ENCODE results near the gene TFIP11.

TFIP11 gene

DNA sequence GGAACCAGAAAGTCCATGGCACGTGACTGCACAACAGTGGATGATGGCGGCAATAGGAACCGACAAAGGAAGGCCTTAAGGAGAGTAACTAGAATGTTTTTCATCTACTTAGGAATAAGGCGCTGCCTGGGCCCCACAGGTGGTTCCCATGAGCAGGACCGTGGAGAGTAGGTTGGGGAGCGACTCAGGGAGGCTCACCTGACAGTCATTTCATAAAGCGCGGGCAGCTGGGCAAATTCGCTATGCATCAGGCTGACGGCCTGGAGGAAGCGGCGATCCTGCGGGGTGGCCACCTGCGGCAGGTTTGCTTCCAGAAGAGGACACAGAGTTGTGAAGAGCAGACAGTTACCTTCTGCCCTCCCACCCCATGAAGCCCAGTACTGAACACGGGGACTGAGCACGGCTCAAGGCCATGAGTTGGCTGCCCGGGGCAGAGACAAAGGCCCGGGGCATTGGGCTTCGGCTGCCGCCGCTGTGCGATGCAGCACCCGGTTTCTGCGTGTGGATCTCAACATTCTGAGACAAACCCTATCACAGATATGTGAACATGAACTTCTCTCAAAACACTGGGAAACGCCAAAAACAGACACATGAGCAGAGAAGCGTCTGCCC, 54.5 kb downstream of the TFIP11 start:
- H3K9me2 ChIP-seq (replicated peaks; ENCODE audit: low read depth, low read length), result no peaks in the 10 kb centered on the region
- H3K4me2 ChIP-seq (ENCODE audit: low read depth, low read length, poor library complexity, severe bottlenecking), result no peak overlapping the region
- H3K4me1 ChIP-seq (ENCODE audit: insufficient read depth, low read length, poor library complexity, severe bottlenecking), result no peaks in the 10 kb centered on the region
- H3F3A ChIP-seq (ENCODE audit: low read depth), result no peaks in the 10 kb centered on the region
- H3K36me3 ChIP-seq (ENCODE audit: insufficient read depth, low read length), result peaks cover 58% of the 10 kb centered on the region; the same call in 1 of the 2 replicates
- no peak overlapping the region for H3K4me3 ChIP-seq (ENCODE audit: low read length, poor library complexity, severe bottlenecking)
- H3K9me3 ChIP-seq (ENCODE audit: insufficient read depth, low read depth, low read length), result no peaks in the 10 kb centered on the region
- no peak overlapping the region for H2AFZ ChIP-seq (ENCODE audit: low read length)
- no peaks in the 10 kb centered on the region for H3K27me3 ChIP-seq (ENCODE audit: insufficient read depth, low read length, poor library complexity, severe bottlenecking)
- H3K79me2 ChIP-seq (ENCODE audit: insufficient read depth, low read length), result peaks cover 20% of the 10 kb centered on the region
- H3K9ac ChIP-seq (ENCODE audit: low read depth, low read length, poor library complexity, severe bottlenecking), result no peak overlapping the region
- peaks cover 13% of the 10 kb centered on the region for H4K20me1 ChIP-seq (ENCODE audit: insufficient read depth, low read length, poor library complexity, severe bottlenecking)
- TF ChIP-seq EZH2phosphoT487 (IDR thresholded peaks at IDR 0.05; ENCODE audit: borderline replicate concordance), result no peak
- TF ChIP-seq, protein P1, sequence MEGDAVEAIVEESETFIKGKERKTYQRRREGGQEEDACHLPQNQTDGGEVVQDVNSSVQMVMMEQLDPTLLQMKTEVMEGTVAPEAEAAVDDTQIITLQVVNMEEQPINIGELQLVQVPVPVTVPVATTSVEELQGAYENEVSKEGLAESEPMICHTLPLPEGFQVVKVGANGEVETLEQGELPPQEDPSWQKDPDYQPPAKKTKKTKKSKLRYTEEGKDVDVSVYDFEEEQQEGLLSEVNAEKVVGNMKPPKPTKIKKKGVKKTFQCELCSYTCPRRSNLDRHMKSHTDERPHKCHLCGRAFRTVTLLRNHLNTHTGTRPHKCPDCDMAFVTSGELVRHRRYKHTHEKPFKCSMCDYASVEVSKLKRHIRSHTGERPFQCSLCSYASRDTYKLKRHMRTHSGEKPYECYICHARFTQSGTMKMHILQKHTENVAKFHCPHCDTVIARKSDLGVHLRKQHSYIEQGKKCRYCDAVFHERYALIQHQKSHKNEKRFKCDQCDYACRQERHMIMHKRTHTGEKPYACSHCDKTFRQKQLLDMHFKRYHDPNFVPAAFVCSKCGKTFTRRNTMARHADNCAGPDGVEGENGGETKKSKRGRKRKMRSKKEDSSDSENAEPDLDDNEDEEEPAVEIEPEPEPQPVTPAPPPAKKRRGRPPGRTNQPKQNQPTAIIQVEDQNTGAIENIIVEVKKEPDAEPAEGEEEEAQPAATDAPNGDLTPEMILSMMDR (conservative IDR thresholded peaks at IDR 0.05; ENCODE audit: low read length), result no peak

DNA sequence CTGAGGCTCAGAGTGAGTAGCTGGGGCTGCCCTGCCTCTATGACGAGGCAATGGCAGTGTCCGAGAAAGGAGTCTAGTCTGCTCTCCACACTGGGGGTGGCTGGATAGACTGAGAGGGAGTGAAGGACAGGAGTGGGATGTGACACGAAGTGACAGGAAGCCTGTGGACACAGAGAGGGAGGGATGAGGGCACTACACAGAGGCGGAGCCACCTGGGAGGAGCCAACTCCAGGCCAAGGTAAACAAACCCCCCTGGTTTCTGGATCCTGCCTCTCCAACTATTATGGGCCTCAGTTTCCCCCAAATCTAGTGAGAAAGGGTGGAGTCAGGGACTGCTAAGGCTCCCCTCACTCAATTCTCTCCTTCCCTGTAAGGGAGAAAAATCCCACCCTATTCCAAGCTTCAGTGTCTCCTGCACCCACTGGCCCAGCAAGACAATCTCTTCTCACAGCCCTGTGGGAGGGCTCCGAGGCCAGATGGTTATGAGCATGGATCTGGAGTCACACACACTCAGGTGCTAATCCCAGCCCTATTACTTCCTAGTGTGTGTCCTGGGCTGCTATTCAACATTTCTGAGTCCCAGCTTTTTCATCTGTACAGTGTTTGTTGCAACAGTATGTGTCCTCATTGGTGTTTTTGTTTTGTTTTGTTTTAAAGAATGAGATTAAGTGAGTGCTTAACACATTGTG, 58.3 kb downstream of the TFIP11 start:
- peaks cover 73% of the 10 kb centered on the region; the same call in 1 of the 2 replicates for H3K36me3 ChIP-seq (ENCODE audit: insufficient read depth, low read length)
- H3K9me3 ChIP-seq (ENCODE audit: insufficient read depth, low read depth, low read length), result no peaks in the 10 kb centered on the region
- H3K79me2 ChIP-seq (ENCODE audit: insufficient read depth, low read length), result peaks cover 2% of the 10 kb centered on the region; the same call in 1 of the 2 replicates
- H3K4me2 ChIP-seq (ENCODE audit: low read depth, low read length, poor library complexity, severe bottlenecking), result no peak overlapping the region
- H2AFZ ChIP-seq (ENCODE audit: low read length), result no peak overlapping the region
- H3K27me3 ChIP-seq (ENCODE audit: insufficient read depth, low read length, poor library complexity, severe bottlenecking), result no peaks in the 10 kb centered on the region
- H3K9me2 ChIP-seq (replicated peaks; ENCODE audit: low read depth, low read length), result no peaks in the 10 kb centered on the region
- no peak overlapping the region for H3K9ac ChIP-seq (ENCODE audit: low read depth, low read length, poor library complexity, severe bottlenecking)
- no peak overlapping the region for H3K4me3 ChIP-seq (ENCODE audit: low read length, poor library complexity, severe bottlenecking)
- no peaks in the 10 kb centered on the region for H3F3A ChIP-seq (ENCODE audit: low read depth)
- no peaks in the 10 kb centered on the region for H4K20me1 ChIP-seq (ENCODE audit: insufficient read depth, low read length, poor library complexity, severe bottlenecking)
- TF ChIP-seq, protein P1 (conservative IDR thresholded peaks at IDR 0.05; ENCODE audit: low read length), result no peak
- no peak for TF ChIP-seq EZH2phosphoT487 (IDR thresholded peaks at IDR 0.05; ENCODE audit: borderline replicate concordance)
- H3K4me1 ChIP-seq (ENCODE audit: insufficient read depth, low read length, poor library complexity, severe bottlenecking), result no peaks in the 10 kb centered on the region

DNA sequence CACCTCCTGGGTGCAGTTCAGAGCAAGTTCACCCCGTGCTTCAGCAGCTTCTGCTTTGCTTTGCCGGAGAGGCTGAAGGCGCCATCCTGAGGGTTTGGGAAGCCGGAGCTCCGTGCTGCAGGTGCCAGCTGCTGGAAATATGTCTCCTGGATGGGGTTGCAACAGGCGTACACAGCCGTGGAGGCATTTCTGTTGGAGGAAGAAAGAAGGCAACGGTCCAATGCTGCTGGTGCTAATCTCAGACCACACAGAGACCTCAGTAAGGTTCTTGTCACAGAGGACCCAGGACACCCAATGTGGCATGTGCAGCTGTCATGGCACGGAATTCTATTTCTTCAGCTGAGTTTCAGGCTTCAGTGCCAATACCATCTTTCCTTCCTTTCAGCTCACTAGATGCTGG, 59.1 kb downstream of the TFIP11 start:
- no peaks in the 10 kb centered on the region for H3F3A ChIP-seq (ENCODE audit: low read depth)
- H3K9ac ChIP-seq (ENCODE audit: low read depth, low read length, poor library complexity, severe bottlenecking), result no peak overlapping the region
- H3K79me2 ChIP-seq (ENCODE audit: insufficient read depth, low read length), result no peaks in the 10 kb centered on the region
- peaks cover 67% of the 10 kb centered on the region; the same call in 1 of the 2 replicates for H3K36me3 ChIP-seq (ENCODE audit: insufficient read depth, low read length)
- H3K9me2 ChIP-seq (replicated peaks; ENCODE audit: low read depth, low read length), result no peaks in the 10 kb centered on the region
- H2AFZ ChIP-seq (ENCODE audit: low read length), result no peak overlapping the region
- no peaks in the 10 kb centered on the region for H4K20me1 ChIP-seq (ENCODE audit: insufficient read depth, low read length, poor library complexity, severe bottlenecking)
- H3K4me2 ChIP-seq (ENCODE audit: low read depth, low read length, poor library complexity, severe bottlenecking), result no peak overlapping the region
- no peak overlapping the region for H3K4me3 ChIP-seq (ENCODE audit: low read length, poor library complexity, severe bottlenecking)
- no peaks in the 10 kb centered on the region for H3K9me3 ChIP-seq (ENCODE audit: insufficient read depth, low read depth, low read length)
- TF ChIP-seq EZH2phosphoT487 (IDR thresholded peaks at IDR 0.05; ENCODE audit: borderline replicate concordance), result no peak
- TF ChIP-seq, protein P1 (conservative IDR thresholded peaks at IDR 0.05; ENCODE audit: low read length), result no peak
- no peaks in the 10 kb centered on the region for H3K4me1 ChIP-seq (ENCODE audit: insufficient read depth, low read length, poor library complexity, severe bottlenecking)
- no peaks in the 10 kb centered on the region for H3K27me3 ChIP-seq (ENCODE audit: insufficient read depth, low read length, poor library complexity, severe bottlenecking)

Measured in Loucy (cell line).